HG03432 (cell line): Measurements from ENCODE around the gene CLDN11.

Experiments used
- ATAC-seq: cut with Tn5 transposase; IDR thresholded peaks from one replicate; pipeline ENCODE4 v1.9.1; 2021; ENCODE audit warnings: mild to moderate bottlenecking, moderate library complexity; ENCODE audit not compliant: unreplicated experiment

Gene CLDN11

DNA sequence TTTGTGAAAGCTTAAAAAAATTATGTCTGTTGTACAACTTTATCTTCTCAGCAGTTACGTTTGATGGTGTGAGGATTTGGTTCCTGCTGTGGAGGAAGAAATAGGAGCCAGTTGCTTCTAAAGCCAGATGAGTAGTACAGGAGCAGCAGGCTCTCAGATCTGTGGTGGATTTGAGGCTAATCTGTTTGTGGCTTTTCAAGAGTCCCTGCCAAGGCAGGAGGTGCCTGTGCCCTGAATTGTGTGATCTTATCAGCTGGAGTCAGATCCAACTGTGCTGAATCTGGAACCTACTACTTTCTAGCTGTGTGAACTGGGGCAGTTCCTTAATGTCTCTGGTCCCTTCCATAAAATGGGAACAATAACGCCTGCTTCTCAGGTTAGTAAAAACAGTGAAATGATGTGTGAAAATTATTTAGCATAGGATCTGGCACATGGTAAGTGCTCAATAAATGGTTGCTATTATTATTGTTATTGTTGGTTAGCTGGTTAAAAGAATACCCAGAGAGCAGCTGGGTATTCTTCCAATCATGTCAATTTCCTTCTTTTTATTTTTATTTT lies 7.7 kb downstream of the CLDN11 start:
- ATAC-seq, result no peak

DNA sequence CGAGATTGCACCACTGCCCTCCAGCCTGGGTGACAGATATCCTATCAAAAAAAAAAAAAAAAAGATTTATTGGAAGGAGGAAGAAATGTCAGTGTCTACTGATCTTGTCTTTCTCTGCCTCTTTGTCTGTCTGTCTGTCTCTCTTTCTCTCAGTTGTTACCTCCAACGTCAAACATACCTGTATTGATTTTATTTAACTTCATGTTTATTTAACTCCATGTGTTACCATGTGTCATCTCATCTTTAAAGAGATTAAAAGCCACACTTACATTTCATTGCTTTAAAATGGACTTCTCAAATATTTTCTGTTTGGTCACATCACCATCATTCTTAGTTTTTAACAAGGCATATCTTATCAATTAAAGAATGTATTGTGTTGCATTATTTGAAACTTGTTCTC lies 9.4 kb downstream of the CLDN11 start:
- no peak for ATAC-seq

DNA sequence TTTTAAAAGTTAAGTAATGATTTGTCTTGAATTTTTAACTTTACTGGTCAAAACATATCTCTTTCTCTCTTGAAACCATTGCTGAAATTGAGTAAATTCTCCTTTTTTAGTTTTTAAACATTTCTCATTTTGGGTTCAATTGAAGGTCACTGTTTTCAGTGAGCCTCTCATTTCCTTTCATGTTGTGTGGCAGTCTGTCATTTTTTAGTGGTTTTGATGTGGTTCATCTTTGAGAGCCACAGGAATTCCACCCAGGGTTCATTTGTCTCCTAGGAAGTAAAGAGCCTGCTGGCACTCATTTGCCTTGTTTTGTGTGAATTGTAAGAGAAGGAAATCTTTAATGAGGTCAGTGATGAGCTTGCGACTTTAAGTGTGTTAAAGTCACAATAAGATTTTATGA lies 10.4 kb downstream of the CLDN11 start:
- peak; percentile 79 for ATAC-seq

DNA sequence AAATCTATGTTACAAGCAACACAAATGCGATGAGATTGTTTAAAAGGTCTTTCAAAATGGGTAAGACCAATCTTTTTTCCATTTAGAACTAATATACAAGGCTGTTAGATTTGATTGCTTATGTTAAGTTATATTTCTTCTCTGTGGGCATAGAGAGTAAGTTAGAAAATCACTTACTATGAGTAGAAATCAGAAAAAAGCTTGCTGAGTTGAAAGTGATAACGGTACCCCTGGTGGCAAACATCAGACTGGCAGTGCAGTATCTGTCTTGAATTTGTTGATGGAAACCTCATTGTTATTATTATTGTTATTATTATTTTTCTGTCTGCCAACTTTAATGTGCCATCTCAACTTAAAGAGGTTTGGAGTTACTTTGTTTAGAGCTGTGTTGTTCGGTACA lies 12.4 kb downstream of the CLDN11 start:
- no peak for ATAC-seq

DNA sequence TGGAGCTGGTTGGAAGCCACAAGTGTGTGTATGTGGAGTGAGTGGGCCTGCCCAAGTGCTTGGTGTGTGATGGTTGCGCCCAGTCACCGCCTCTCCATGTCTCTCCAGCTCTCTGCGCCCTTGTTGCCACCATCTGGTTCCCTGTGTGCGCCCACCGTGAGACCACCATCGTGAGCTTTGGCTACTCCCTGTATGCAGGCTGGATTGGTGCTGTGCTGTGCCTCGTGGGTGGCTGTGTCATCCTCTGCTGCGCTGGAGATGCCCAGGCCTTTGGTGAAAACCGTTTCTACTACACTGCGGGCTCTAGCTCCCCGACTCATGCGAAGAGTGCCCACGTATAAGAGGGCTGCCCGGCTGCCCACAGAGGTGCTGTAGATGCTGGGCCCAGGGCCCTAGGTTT lies 13.7 kb downstream of the CLDN11 start:
- no peak for ATAC-seq

DNA sequence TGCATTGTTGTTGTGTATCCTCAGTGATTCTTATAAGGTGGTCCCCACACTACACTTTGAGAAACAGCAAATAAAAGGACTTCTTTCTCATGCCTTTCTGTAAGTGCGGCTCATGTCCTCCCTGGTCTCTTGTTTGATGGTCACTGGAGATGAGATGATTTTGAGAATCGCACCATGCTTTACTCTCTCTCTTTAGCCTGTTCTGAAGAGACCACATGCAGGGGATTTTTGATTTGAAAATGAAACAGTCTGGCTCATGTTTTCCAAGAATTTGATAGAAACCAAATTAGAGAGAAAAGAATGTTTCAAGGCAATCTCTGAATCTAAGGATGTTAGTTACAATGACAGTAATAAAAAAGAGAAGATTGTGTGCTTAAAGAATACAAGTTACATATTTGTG lies 18.0 kb downstream of the CLDN11 start:
- no peak for ATAC-seq

DNA sequence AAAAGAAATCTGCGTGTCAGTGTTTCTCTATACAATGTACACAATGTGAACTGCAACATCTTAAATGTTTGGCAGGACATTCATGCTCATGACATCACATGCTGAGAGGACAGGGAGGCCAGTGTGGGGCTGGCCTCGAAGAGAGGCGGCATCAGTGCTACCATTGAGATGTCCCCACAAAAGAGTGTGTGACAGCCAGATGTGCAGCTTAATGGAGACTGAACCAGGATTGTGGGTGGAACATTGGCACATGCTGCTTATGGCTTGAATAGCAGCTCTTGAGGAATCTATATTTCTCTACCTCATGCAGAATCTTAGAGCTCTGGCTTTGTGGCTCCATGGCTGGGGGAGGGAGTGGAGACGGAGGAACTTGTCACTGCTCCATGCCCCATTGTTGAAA lies 18.5 kb downstream of the CLDN11 start:
- no peak for ATAC-seq

DNA sequence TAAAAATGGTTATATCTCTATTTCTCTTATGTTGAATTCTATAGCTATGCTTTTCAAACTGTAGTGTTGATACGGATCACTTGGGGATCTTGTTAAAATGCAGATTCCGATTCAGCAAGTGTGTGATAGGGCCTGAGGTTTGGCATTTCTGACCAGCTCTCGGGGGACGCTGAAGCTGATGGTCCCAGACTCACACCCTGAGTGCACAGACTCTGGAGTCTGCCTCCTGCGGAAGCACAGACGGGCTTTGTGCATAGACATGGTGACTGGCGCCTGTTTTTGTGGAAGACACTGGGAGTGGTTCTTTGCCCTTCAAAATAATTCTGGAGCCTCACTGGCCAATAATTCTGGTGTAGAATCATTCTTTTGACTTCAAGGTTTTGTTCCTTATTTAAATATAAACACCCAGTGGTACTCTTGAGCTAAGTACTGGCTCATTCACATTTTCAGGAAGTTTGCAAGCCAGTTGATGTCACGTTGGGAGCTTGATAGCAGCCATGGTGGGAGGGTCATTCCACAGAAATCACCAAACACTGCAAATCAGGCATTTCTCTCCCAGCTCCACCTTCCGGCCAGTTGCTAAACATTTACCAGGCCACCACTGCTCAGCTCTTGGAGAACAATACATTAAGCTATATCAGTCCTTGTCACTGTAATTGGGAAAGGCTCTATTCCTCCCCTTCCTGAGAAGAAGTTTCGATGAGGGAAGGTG lies 19.2 kb downstream of the CLDN11 start:
- ATAC-seq, result no peak

DNA sequence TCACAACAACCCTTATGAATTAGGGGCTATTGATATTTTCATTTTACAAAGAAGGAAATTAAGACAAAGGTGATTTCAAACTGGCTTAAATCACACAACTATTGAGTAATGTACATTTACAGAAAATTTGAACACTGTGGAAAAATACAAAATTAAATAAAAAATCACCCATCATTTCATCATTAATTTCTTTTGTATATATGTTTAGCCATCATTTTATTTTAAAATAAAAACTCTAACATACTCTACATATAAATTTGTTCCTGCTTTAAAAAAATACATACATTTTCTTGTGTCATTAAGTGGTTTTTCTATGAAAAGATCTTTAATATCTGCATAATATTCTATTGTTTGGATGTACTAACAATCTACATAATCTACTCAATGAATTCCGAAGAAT lies 20.2 kb downstream of the CLDN11 start:
- no peak for ATAC-seq

DNA sequence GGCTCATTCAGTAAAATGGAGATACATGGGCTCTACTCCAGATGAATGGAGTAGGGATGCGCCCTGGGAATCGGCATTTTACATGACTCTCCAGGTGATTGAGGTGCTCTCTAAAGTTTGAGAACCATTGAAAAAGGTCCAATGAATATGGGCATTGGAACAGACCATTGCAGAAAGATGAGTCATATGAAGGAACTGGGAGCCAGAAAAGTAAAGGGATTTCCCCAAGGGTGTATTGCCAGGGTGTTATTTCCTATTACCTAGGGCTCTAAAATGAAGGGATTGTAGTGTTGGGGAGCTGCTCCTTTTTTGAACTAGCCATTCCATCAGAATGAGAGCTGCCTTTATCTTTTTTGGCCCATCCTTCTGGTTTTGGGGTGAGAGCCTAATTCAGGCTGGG lies 21.7 kb downstream of the CLDN11 start:
- ATAC-seq, result no peak

DNA sequence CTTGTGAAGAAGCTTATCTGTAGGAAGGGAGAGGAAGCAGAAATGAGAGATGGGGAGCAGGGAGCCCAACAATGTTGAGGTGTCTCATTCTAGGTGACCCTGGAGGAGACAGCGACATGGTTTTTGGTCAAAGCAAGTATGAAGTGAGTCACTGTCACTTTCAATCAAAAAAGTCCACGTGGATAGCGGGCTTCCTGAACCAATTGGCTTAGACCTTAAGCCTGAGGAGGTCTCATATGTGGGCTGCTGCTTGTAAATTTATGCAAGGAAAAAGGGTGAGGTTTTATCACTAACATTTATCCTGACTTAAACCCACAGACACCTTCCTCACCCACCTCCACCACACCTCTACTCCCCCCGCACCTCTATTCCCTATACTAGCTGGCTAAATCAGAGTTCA lies 22.7 kb downstream of the CLDN11 start:
- no peak for ATAC-seq

DNA sequence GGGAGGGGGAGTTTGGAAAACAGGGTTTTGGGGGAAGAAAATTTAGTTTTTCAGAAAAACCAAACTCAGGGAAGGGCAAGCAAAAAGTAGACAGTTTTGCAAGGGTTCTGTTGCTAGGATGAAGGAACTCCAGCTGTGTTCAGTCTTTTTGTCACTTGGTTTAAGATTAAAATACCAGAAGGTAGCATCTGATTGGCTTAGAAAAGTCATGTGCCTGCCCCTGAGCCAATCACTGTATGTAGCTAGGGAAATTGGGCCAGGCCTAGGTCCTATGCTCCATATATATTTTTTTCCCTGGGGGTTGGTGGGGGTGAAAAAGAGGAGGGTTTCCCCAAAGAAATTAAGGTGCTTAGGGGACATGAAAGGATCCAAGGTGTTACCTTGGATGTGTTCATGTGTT lies 24.3 kb downstream of the CLDN11 start:
- no peak for ATAC-seq

DNA sequence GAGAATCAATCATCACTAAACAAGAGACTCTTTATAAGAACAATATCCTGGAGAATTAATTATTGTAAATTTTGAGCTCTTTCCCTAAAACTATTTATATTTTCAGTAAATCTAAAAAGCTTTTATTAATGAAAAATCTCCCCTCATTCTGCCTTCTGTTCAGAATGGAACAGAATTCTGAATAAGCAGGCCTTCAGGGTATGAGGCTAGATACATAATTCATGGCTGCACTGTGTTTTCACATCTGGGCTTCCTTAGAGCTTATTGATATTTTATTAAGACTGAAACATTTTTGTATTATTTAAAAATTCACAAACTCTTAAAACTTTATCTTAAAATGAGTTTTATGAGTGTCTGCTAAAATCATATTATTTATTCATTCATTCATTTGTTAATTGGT lies 24.8 kb downstream of the CLDN11 start:
- ATAC-seq, result no peak

DNA sequence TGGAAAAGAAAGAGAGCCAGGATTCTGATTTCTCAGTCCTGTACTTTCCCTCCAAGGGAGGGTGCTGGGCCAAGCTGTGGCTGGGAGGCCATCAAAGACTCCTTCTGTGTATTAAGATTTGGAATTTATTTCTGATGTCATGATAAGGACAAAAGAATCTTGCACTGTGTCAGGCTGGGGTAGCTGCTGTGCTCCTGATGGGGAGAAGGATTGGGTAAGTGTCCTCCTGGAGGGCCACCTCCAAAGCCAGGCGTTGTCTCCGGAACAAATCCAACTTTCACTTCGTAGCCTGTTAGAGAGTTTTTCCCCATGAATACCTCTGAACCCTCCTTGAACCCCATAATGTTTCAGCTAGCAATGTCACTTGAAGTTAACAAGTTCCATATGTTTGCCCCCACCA lies 29.9 kb downstream of the CLDN11 start:
- no peak for ATAC-seq

DNA sequence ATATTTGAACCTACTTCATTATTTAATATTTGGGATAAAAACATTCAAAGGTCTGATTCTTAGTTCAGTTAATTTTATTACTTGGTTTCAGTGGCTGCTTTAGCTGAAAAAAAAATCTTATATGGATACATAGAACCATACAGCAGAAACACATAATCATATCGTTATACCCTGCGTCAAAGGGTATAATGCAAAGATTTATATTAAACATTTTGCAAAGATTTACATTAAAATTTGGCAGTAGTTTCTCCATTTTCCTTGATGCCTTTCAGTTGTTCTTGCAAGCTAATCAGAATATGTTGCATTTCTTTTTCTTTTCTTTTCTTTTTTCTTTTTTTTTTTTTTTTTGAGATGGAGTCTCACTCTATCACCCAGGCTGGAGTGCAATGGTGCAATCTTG lies 31.4 kb downstream of the CLDN11 start:
- ATAC-seq, result no peak

DNA sequence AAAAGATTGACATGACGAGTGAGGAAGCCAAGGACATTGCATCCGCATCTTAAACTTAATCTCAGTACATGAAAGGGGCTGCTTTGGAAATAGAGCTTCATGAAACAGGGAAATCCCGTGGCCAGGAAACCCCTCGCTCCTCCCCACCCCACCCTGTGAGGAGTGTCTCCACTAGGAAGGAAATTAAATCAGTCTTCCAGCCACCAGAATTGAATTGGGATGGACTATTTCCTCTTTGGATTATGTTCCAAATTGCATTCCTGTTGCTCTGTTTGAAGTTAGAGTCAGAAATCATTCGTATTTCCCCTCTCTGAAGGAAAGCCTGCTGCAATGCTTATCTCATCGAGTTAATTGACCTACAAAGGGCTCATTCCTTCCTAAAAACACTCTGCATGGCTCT lies 35.8 kb downstream of the CLDN11 start:
- no peak for ATAC-seq

DNA sequence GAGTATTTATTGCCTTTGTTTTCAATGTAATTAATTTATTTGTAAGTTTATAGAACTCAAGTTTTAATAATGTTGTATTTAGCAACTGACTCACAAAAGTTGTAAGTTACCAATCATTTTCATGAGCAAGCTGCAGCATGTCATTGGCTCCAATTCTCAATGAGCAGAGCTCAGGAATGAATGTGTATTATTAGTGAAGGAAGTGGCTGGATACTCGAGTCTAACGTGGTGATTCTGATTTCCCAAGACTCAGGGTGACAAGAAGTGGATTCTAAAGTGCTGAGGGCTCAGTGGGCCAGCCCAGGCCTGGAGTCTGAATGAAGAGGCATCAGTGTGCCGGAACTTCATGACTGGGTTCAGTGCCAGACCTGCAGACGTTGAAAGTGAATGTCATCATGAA lies 39.6 kb downstream of the CLDN11 start:
- no peak for ATAC-seq

DNA sequence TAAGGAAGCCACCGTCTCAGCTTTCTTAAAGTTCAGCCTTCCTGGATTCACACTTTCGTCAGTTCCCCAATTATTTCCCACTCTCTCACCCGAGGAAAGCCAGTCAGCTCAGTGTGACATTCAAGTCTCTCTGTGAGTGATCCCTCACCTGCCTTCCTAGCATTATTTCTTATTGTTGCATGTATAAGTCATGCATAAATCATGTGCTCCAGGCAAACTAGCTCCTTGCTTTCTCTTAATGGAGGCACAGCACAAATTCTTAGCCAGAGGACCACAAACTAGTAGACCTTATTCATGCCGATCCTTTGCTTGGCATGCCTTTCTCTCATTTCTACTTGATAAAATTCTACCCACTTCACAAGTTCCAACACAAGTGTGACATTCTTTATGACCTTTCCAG lies 44.3 kb downstream of the CLDN11 start:
- ATAC-seq, result no peak

DNA sequence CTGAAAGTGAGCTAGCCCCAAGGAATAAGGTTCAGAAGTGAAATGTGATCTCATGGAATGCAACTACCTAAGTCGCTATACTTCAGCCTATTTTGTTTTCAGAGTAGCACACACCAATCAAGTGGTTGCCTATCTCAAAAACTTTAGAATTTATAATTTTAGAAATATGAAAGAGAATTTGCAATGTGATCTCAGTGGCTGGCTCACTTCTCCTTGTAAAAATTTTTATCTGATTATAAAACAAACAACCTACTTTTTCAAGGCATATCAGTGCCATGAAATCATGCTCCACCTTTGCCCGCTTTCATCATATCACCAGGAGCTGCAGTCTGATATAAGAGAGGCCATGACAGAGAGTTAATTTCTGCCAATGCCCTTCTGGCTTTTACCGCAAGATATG lies 47.3 kb downstream of the CLDN11 start:
- ATAC-seq, result no peak

DNA sequence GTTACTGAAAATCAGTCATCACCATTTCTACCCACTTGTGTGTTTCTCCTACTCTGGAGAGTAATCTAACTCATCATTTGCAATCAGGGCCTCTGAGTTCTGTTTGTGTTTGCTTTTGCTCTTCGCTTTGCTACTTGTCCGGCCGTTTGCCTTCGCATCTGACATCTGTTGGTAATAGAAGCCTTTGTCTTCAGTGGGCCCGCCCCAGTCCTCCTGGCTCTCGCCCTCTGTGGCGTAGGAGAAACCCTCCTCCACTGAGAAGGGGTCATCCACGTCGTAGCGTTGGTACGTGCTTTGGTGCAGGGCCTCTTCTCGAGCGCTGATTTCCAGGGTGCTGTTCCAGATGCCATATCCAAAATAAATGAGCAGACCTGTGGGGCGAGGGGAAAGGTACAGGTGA lies 48.3 kb downstream of the CLDN11 start:
- no peak for ATAC-seq

DNA sequence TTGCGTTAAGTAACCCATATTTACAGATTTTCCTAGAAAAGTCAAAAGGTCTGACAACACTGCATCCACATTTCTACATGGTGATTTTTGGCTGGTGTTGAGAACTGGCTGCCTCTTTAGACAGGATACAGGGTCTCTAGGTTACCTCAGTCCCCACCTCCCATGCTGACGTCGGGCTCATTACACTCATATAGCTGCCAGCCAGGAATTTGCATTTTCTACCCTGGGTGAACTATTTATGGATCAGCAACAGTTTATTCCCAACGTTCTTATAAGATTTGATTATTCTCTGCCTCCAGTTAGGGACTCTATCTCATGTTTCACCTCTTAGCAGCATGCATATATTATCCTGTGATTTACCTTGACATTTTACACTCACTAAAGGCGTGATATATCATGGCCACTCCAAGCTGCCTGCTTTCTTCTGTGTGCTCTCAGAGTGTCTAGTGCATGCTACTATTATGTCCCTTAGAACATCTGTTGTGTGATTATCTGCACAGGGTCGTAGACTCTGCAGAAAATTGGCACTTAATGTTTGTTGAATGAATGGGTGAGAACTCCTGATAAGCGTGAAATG lies 49.0 kb downstream of the CLDN11 start:
- ATAC-seq, result no peak

DNA sequence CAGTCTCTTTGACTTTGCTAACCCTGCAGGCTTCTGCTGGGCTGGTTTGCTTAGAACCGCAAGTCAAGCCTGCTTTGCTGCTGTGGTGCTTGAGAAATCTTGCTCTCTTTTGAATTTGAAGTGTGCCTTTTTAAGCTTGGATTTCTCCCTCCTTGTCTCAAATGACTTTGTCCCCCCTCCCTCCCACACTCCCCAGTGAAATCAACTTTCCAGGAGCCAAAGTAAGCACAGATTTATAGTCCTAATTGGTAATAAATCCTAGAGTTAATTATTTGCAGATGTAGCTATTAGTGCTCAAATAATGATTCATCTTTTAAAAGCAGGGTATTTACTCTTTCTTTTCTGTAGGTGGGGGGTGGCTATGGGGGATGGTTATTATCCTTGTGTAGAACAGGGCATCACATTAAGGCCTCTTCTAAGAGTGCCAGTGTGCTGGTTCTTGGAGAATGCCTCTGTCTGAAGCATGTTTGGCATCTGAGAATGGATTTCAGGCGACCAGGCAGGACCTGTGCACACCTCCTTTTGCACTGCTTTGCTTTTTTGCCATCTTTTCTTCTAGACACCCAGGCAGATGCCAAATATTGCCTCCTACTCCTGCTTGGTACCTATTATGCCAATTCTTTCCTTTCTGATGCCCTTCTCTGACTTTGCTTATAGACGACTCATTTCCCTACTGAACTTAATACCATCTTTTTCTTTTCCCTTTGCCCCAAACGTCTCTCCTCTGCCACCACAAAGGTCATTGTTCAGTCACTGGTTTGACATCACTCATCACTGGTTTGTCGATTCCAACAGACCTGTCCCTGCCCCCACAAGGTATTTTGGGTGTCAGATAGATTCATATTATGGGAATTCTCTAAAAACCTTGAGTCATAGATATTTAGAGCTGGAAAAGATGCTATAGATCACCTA lies 50.7 kb downstream of the CLDN11 start:
- ATAC-seq, result no peak
